Activated CD4-positive, alpha-beta T cell treated with anti-CD3 and anti-CD28 coated beads for 48 hours (primary cell): ENCODE results near the gene RAD51B.
"Not testable (repeated sequence)": the region's sequence is repeated elsewhere in the genome, so short reads cannot be mapped to it uniquely, and the experiment has no call there.

Experiments used
- DNase-seq: peaks from one replicate; pipeline ENCODE4 v3.0.0-alpha.2; 2020

RAD51B gene

GRCh38 chr14:68033336-68033932 lies 213.9 kb downstream of the RAD51B start:
- DNase-seq = no peak

GRCh38 chr14:68034896-68035295 lies 215.3 kb downstream of the RAD51B start:
- DNase-seq = no peak

GRCh38 chr14:68036202-68036601 lies 216.6 kb downstream of the RAD51B start:
- DNase-seq = no peak

- no peak for DNase-seq
Observed at GRCh38 chr14:68039593-68039992, 220.0 kb downstream of the RAD51B start.

- DNase-seq = no peak
Observed at GRCh38 chr14:68040633-68041369, 221.2 kb downstream of the RAD51B start.

GRCh38 chr14:68041876-68042354 lies 222.3 kb downstream of the RAD51B start:
- DNase-seq = no peak

- DNase-seq = no peak
Observed at GRCh38 chr14:68042586-68043210, 223.1 kb downstream of the RAD51B start.

- no peak for DNase-seq
Observed at GRCh38 chr14:68043752-68044151, 224.2 kb downstream of the RAD51B start.

GRCh38 chr14:68047906-68048305 lies 228.3 kb downstream of the RAD51B start:
- no peak for DNase-seq

- DNase-seq = not testable (repeated sequence)
Observed at GRCh38 chr14:68048815-68049214, 229.2 kb downstream of the RAD51B start.

GRCh38 chr14:68050177-68050576 lies 230.6 kb downstream of the RAD51B start:
- DNase-seq = no peak

- DNase-seq = no peak
Observed at GRCh38 chr14:68051146-68051545, 231.6 kb downstream of the RAD51B start.

- no peak for DNase-seq
Observed at GRCh38 chr14:68060198-68060597, 240.6 kb downstream of the RAD51B start.

GRCh38 chr14:68062651-68063050 lies 243.1 kb downstream of the RAD51B start:
- no peak for DNase-seq

- DNase-seq = no peak
Observed at GRCh38 chr14:68065322-68065721, 245.7 kb downstream of the RAD51B start.

- DNase-seq = no peak
Observed at GRCh38 chr14:68074765-68075381, 255.3 kb downstream of the RAD51B start.

GRCh38 chr14:68075382-68076029 lies 255.9 kb downstream of the RAD51B start:
- DNase-seq = no peak

- DNase-seq = no peak
Observed at GRCh38 chr14:68076451-68076850, 256.9 kb downstream of the RAD51B start.

- no peak for DNase-seq
Observed at GRCh38 chr14:68079941-68080697, 260.5 kb downstream of the RAD51B start.

GRCh38 chr14:68081489-68081888 lies 261.9 kb downstream of the RAD51B start:
- no peak for DNase-seq

GRCh38 chr14:68082698-68083291 lies 263.2 kb downstream of the RAD51B start:
- no peak for DNase-seq

GRCh38 chr14:68084256-68084655 lies 264.7 kb downstream of the RAD51B start:
- no peak for DNase-seq
